ENCODE measurements around the gene MEI1.
A peak's percentile ranks its signal among the peaks of the same experiment; 100 is the strongest.

MEI1 gene

DNA sequence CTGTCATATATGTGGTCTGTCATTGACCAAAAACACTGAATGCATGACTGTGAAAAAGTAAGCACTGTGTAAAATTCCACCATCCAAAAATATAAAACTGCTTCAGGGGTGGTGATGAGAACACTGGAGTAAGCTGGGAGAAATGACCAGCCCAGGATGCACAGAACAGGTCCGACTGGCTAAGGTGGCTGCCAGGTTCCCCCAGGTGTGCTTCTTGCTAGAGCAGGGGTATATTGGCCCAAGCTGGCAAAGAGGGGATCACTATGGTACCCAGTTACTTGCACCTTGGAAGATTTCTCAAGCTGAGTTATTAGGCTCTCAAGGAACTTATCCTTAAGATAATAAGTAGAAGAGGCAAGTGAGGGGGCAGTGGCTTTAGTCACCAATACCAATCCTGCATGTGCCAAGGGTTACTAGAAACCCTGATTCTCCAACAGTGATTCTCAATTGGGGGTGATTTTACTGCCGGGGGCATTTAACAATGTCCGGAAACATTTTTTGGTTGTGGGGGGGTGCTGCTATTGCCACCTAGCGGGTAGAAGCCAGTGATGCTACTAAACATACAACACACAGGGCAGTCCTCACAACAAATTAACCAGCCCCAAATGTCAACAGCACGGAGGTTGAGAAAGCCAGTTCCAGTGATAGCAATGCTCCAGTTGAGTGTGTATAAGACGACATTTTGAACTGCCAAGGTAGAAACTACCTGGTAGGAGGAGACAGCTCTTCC lies 26.4 kb upstream of the MEI1 start:
- TF ChIP-seq ZFX (IDR thresholded peaks at IDR 0.05; ENCODE audit: borderline replicate concordance), result no peak
- TF ChIP-seq CTCF (IDR thresholded peaks at IDR 0.05), result peak; percentile 76
- peak overlapping the region; percentile 42 for H3K27ac ChIP-seq

- no peak for TF ChIP-seq CTCF (IDR thresholded peaks at IDR 0.05)
- no peak for TF ChIP-seq ZFX (IDR thresholded peaks at IDR 0.05; ENCODE audit: borderline replicate concordance)
- H3K27ac ChIP-seq, result no peak overlapping the region
These were observed 24.4 kb upstream of the MEI1 start for GRCh38 chr22:41674846-41675340.

GRCh38 chr22:41676134-41676533 lies 23.2 kb upstream of the MEI1 start:
- TF ChIP-seq CTCF (IDR thresholded peaks at IDR 0.05) (no peak), ZFX (IDR thresholded peaks at IDR 0.05; ENCODE audit: borderline replicate concordance) (no peak)
- H3K27ac ChIP-seq, result no peak overlapping the region

DNA sequence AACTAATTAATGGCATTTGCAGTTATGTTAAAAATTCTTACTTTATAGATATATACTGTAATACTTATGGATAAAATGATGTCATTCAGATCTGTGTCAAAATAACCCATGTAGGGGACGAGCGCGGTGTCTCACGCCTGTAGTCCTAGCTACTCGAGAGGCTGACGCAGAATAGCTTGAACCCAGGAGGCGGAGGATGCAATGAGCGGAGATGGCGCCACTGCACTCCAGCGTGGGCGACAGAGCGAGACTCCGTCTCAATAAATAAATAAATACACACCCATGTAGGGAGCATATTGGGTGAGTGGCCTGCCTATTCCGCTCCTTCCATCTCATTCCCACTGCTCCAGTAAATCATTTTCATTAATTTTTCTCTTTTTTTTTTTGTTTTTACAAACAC lies 17.7 kb upstream of the MEI1 start:
- H3K27ac ChIP-seq, result peak overlapping the region; percentile 77

GRCh38 chr22:41682033-41682807 lies 17.1 kb upstream of the MEI1 start:
- TF ChIP-seq CTCF (IDR thresholded peaks at IDR 0.05) (no peak), ZFX (IDR thresholded peaks at IDR 0.05; ENCODE audit: borderline replicate concordance) (no peak)
- peak overlapping the region; percentile 77 for H3K27ac ChIP-seq

More for the DNA sequence above, 17.7 kb upstream of the MEI1 start:
- TF ChIP-seq CTCF (IDR thresholded peaks at IDR 0.05), result 0 out of 2 replicates have a peak, but pooled peaks have one; percentile 13
- TF ChIP-seq ZFX (IDR thresholded peaks at IDR 0.05; ENCODE audit: borderline replicate concordance), result no peak

DNA sequence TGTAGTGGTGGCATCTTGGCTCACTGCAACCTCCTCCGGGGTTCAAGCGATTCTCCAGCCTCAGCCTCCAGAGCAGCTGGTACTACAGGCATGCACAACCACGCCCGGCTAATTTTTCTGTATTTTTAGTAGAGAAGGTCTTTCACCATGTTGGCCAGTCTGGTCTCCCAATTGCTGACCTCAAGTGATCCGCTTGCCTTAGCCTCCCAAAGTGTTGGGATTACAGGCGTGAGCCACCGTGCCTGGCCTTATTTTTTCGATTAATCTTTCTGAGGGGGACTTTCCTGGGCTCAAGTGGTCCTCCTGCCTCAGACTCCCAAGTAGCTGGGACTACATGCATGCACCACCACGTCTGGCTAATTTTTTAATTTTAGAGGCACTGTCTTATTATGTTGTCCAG lies 16.3 kb upstream of the MEI1 start:
- TF ChIP-seq CTCF (IDR thresholded peaks at IDR 0.05), result no peak
- no peak for TF ChIP-seq ZFX (IDR thresholded peaks at IDR 0.05; ENCODE audit: borderline replicate concordance)
- H3K27ac ChIP-seq, result peak overlapping the region; percentile 77

GRCh38 chr22:41683616-41684015 lies 15.7 kb upstream of the MEI1 start:
- H3K27ac ChIP-seq, result no peak overlapping the region
- no peak for TF ChIP-seq CTCF (IDR thresholded peaks at IDR 0.05)

Measured in 22Rv1 (cell line).